ENCODE results near the gene IFT57.
A peak's percentile ranks its signal among the peaks of the same experiment; 100 is the strongest.

The IFT57 gene

GRCh38 chr3:108125550-108126071 lies 96.6 kb downstream of the IFT57 start:
- no peak for DNase-seq (ENCODE audit: low read depth)

DNA sequence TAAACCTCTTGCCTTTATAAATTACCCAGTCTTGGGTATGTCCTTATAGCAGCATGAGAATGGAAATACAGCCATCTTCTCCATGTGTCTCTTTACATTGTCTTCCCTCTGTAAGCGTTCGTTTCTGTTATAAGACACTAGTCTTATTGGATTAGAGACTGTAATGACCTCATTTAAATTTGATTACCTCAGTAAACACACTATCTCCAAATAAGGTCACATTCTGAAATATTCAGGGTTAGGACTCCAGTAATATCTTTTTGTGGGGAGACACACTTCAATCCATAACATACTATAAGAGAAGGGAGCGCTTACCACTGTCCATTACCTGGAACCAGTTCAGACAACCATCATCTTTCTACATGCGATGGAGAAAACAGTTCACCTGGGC lies 97.1 kb downstream of the IFT57 start:
- no peak for DNase-seq (ENCODE audit: low read depth)

DNA sequence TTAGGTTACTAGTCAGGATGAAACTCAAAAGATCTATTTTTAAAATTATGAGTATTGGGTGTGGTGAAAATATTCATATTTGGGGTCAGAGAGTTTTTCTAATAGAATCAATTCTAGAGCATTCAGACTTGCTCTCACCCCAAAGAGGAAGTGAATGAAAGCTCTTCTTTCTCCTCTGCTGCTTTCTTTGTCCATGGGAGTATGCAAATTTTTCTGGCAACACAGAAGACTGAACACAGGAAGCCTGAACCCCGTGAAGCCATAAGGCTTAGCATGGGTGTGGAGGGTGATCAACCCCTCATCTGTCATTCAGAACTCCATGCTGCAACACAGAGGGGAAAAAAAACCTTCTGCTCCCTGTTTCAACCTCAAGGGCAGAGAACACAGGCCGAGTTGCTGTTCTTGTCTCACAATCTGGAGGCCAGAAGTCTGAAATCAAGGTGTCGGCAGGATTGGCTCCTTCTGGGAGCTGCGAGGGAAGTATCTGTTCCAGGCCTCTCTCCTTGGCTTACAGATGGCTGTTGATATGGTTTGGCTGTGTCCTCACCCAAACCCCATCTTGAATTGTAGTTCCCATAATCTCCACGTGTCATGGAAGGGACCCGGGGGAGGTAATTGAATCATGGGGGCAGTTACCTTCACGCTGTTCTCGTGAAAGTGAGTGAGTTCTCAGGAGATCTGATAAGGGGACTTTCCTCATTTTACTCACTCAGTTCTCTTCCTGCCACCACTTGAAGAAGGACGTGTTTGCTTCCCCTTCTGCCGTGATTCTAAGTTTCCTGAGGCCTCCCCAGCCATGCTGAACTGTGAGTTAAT lies 97.7 kb downstream of the IFT57 start:
- no peak for DNase-seq (ENCODE audit: low read depth)

- no peak for DNase-seq (ENCODE audit: low read depth)
Measured at GRCh38 chr3:108123326-108123725, 98.9 kb downstream of the IFT57 start.

GRCh38 chr3:108122276-108122675 lies 99.9 kb downstream of the IFT57 start:
- DNase-seq (ENCODE audit: low read depth): no peak

DNA sequence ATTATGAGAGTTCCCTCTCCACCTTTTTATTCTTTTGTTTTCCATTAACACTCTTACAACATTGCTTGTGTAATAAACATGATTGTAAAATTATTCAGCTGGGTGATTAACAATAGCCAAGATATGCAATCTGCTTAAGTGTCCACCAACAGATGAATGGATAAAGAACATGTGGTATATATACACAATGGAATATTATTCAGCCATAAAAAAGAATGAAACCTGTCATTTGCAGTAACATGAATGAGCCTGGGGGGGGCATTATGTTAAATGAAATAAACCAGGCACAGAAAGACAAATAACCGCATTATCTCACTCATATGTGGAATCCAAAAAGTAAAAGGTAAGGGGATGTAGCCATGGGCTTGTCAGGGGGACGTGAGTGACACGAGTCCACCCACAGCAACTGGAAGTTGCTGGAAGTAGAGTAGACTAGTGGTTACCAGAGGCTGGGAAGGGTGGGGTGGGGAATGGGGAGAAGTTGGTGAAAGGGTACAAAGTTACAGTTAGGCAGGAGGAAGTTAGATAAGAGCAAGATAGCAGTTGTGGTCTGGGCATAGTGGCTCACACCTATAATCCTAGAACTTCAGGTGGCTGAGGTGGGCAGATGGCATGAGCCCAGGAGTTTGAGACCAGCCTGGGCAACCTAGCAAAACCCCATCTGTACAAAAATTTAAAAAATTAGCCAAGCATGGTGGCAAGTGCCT lies 102.7 kb downstream of the IFT57 start:
- DNase-seq (ENCODE audit: low read depth): no peak

- no peak for DNase-seq (ENCODE audit: low read depth)
Measured at GRCh38 chr3:108118038-108118768, 104.0 kb downstream of the IFT57 start.

- peak; percentile 14 for DNase-seq (ENCODE audit: low read depth)
Measured at GRCh38 chr3:108117241-108117775, 104.9 kb downstream of the IFT57 start.

- no peak for DNase-seq (ENCODE audit: low read depth)
Measured at GRCh38 chr3:108114423-108115065, 107.7 kb downstream of the IFT57 start.

DNA sequence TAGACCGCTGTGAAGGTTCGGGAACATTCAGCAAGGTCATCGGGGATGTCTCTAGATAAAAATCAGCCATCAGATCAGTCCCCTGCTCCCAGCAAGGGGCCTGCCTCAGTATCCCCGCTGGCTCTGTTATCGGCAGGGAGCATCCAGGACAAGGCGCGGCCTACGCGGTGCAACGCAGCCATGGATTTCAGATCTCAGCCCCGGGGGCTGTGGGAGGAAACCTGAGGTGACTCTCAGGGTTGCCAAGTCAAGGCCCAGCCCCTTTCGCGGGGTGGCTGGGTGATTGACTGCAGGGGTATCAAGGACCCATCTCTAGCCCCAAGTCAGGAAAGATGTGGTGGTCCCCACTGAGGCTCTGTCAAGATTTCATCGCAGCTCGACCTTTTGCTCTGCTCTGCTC lies 108.2 kb downstream of the IFT57 start:
- no peak for DNase-seq (ENCODE audit: low read depth)

- DNase-seq (ENCODE audit: low read depth): no peak
Measured at GRCh38 chr3:108110934-108111333, 111.3 kb downstream of the IFT57 start.
